NCI-H510A (cell line): ENCODE measurements around the gene PUM1.
"Not testable (repeated sequence)": the region's sequence is repeated elsewhere in the genome, so short reads cannot be mapped to it uniquely, and the experiment has no call there.

Source experiments
- DNase-seq: peaks from one replicate; lab custom pipeline; 2025; lab: John Stamatoyannopoulos, UW

The PUM1 gene

GRCh38 chr1:31064111-31064717 lies 1.3 kb downstream of the PUM1 start:
- no peak for DNase-seq

- DNase-seq, result no peak
Observed at GRCh38 chr1:31063631-31064030, 1.9 kb downstream of the PUM1 start.

GRCh38 chr1:31062867-31063380 lies 2.6 kb downstream of the PUM1 start:
- DNase-seq, result no peak

- peak; percentile 40 for DNase-seq
Observed at GRCh38 chr1:31062162-31062866, 3.2 kb downstream of the PUM1 start.

- no peak for DNase-seq
Observed at GRCh38 chr1:31058012-31058411, 7.5 kb downstream of the PUM1 start.

- DNase-seq, result no peak
Observed at GRCh38 chr1:31055953-31056352, 9.6 kb downstream of the PUM1 start.

GRCh38 chr1:31055501-31055900 lies 10.0 kb downstream of the PUM1 start:
- DNase-seq, result no peak

GRCh38 chr1:31054958-31055481 lies 10.5 kb downstream of the PUM1 start:
- DNase-seq, result no peak

- no peak for DNase-seq
Observed at GRCh38 chr1:31054349-31054748, 11.2 kb downstream of the PUM1 start.

- DNase-seq, result not testable (repeated sequence)
Observed at GRCh38 chr1:31052613-31053012, 12.9 kb downstream of the PUM1 start.

GRCh38 chr1:31051611-31052010 lies 13.9 kb downstream of the PUM1 start:
- DNase-seq, result no peak

GRCh38 chr1:31047507-31047906 lies 18.0 kb downstream of the PUM1 start:
- DNase-seq, result not testable (repeated sequence)

- no peak for DNase-seq
Observed at GRCh38 chr1:31043631-31044030, 21.9 kb downstream of the PUM1 start.

GRCh38 chr1:31042656-31043055 lies 22.9 kb downstream of the PUM1 start:
- no peak for DNase-seq

- no peak for DNase-seq
Observed at GRCh38 chr1:31041529-31041928, 24.0 kb downstream of the PUM1 start.

GRCh38 chr1:31040038-31040437 lies 25.5 kb downstream of the PUM1 start:
- no peak for DNase-seq

- not testable (repeated sequence) for DNase-seq
Observed at GRCh38 chr1:31038935-31039334, 26.6 kb downstream of the PUM1 start.

GRCh38 chr1:31038360-31038759 lies 27.2 kb downstream of the PUM1 start:
- no peak for DNase-seq

- DNase-seq, result no peak
Observed at GRCh38 chr1:31036749-31037500, 28.6 kb downstream of the PUM1 start.

GRCh38 chr1:31033598-31033997 lies 31.9 kb downstream of the PUM1 start:
- DNase-seq, result no peak

- DNase-seq, result no peak
Observed at GRCh38 chr1:31032266-31032665, 33.3 kb downstream of the PUM1 start.

GRCh38 chr1:31031330-31032143 lies 34.0 kb downstream of the PUM1 start:
- no peak for DNase-seq
